HG03558 (cell line): ENCODE results near the gene ZFYVE19.
"Not testable (repeated sequence)": the region's sequence is repeated elsewhere in the genome, so short reads cannot be mapped to it uniquely, and the experiment has no call there.

Experiments
- ATAC-seq: cut with Tn5 transposase; IDR thresholded peaks from one replicate; pipeline ENCODE4 v1.9.1; 2021; ENCODE audit warnings: moderate number of reproducible peaks; ENCODE audit not compliant: unreplicated experiment; ENCODE audit errors: extremely low read depth

Gene ZFYVE19

GRCh38 chr15:40844696-40845030, 37.8 kb downstream of the ZFYVE19 start:
- ATAC-seq: no peak

- no peak for ATAC-seq
Measured at GRCh38 chr15:40845036-40845435, 38.1 kb downstream of the ZFYVE19 start.

GRCh38 chr15:40845511-40846284, 38.8 kb downstream of the ZFYVE19 start:
- ATAC-seq: no peak

DNA sequence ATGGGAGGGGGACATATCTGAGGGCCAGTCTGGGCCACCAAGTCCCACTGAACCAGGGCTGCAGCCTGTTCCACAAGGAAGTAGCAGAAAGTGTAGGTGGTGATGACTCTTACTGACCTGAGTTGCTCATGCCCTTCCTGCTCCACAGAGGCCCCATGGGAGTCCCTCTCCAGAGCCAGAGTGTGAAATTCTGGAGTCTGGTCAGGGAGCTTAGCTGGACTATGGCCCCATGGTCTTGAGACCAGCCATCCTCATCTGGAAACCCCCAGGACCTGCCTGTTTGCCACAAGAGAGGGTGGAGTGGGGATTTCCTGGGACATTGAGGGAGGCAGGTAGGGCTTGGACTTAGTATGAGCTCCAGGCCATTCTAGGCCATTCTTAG, 39.9 kb downstream of the ZFYVE19 start:
- ATAC-seq: no peak

DNA sequence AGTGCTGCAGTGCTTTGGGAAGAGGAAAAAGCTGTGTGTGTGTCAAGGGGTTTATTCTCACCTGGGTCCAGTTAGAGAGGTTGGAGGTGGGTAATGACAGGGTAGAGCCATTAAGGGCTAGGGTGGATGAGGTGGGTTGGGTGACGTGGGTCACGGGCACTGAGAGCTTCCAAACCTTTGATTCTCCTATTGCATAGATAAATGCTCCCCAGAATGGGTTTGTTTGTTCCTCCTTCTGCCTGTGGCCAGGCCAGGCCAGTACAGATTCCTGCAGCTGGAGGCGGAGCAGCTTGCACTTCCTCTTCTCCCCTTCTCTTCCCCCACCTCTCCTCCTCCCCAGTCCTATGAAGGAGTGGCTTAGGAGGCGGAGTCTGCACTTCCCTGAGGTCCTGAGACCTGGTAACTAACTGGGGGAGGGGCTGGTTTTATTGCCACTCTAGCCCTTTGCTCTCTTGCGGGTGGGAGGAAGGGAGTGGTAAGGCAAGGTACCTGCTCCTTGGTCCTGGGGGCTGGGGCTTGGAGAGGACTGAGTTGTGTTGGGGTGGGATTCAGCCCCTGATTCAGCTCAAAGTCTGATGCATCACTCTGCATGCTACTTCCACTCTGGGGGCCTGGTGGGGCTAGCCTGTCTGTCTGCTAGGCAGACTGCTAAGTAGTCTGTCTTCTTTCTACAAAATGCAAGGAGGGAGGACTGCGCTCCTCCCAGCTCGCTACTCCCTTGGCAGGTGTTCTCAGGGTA, 40.5 kb downstream of the ZFYVE19 start:
- ATAC-seq: no peak

GRCh38 chr15:40850576-40851112, 43.8 kb downstream of the ZFYVE19 start:
- no peak for ATAC-seq

DNA sequence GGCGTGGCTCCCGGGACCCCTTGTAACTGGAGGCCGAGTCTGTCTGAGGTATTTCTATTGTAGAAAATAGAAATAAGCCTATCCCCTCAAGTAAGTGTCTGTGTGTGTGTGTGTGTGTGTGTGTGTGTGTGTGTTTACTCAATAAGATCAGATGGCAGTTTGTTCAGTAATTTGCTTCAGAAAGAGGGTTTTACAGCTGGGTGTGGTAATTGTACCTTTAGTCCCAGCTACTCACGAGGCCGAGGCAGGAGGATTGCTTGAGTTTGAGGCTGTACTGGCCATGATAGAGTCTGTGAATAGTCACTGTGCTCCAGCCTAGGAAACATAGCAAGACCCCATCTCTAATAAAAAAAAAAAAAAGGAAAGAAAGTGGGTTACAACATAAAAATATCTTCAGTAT, 45.6 kb downstream of the ZFYVE19 start:
- ATAC-seq: no peak

GRCh38 chr15:40853241-40853890, 46.5 kb downstream of the ZFYVE19 start:
- ATAC-seq: no peak

- ATAC-seq: no peak
Measured at GRCh38 chr15:40854161-40854560, 47.3 kb downstream of the ZFYVE19 start.

DNA sequence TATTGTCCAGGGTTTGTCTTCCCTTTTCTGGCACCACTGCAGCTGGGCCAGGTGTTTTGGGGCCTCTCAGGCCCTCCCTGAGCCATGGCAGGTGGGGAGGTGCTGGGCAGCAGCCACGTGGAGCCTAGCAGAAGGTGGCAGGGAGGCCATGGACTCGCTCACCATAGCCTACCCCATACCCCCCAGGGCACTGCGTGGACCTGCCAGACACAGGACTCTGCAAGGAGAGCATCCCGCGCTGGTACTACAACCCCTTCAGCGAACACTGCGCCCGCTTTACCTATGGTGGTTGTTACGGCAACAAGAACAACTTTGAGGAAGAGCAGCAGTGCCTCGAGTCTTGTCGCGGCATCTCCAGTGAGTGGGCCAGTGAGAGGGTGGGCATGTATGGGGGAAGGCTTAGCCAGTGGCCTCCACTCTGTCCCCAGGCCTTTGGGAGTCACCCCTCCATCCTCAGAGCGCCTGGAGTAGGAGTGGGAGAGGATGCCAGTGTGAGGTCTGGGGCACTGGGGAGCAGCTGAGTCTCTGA, 48.9 kb downstream of the ZFYVE19 start:
- no peak for ATAC-seq

DNA sequence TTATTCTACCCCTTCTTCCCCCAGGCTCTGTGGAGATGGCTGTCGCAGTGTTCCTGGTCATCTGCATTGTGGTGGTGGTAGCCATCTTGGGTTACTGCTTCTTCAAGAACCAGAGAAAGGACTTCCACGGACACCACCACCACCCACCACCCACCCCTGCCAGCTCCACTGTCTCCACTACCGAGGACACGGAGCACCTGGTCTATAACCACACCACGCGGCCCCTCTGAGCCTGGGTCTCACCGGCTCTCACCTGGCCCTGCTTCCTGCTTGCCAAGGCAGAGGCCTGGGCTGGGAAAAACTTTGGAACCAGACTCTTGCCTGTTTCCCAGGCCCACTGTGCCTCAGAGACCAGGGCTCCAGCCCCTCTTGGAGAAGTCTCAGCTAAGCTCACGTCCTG, 49.9 kb downstream of the ZFYVE19 start:
- ATAC-seq: no peak

DNA sequence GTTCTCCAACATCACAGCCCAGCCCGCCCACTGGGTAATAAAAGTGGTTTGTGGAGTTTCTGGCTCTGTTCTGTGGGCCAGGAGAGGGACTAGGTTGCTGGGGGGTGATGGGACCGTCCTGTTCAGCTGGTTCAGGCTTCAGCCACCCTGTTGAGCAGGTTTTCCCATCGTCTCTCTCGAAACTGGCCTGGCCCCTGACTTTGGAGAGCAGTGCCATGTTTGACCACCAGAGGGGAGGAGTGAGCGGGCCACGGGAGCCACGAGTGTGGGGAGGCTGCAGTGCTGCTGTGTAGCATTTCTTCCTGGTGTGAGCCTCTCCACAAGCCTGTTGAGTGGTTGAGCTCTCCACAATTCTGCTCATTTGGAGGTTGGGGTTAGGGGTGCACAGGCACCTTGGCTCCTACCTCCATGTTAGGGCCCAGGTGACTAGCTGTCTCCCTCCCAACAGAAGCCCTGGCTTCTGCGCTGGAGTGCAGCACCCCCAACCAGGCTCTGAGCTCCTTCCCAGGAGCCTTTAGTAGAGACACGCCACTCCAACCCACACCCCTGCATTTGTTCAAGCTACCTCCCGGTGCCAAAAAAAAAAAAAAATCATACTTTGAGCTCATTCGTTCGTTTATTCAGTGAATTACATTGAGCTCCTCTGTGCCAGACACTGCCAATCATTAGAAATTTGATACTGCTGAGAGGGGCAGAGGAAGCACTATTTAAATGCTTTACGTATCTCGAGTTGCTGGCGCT, 50.9 kb downstream of the ZFYVE19 start:
- no peak for ATAC-seq

DNA sequence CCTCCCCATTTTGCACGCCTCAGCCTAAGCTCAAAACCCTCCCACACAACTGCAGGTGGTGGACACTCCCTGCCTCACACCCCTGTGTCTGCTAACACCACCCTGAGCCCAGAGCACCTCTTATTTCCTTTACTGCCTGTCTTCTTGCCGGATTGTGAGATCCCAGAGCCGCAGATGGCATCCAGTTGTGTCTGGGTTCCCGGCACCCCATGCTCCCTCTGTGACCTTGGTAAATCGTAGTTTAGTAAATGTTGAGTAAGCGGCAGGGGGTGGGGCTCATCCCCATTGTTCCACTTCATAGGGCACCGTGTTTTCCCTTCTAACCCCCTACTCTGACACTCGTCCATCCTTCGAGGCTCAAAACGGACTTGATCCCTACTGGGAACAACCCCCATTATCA, 51.8 kb downstream of the ZFYVE19 start:
- no peak for ATAC-seq

GRCh38 chr15:40859206-40859851, 52.4 kb downstream of the ZFYVE19 start:
- ATAC-seq: no peak

GRCh38 chr15:40861147-40861546, 54.3 kb downstream of the ZFYVE19 start:
- not testable (repeated sequence) for ATAC-seq

DNA sequence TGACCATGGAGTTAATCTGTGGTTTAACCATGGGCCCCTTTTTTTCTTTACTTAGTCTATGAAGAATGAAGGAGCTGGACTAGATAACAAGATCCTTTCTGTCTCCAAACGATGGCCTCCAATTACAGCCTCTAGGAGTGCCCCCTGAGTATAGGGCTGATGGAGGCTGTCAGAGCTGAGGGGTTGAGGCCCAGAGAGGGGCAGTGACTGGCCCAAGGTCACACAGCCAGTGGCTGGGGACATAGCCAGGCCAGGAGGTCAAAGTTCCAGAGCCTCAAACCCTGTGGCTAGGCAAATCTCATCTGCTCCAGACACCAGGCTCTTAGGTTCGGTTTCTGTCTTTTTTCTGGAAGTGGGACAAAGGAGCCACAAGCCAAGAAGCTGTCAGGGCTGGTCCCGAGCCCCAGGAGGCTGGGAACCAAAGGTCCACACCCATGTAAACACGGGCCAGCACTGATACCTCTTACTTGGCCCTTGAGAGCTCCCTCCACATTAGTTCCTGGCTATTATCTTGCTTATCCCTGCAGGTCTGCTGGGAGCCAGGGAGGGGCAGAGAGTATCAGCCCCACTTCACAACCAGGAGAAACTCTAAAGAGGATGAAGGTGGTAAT, 56.9 kb downstream of the ZFYVE19 start:
- no peak for ATAC-seq
